ENCODE data around the gene NBPF1.
"Not testable (repeated sequence)": the region's sequence is repeated elsewhere in the genome, so short reads cannot be mapped to it uniquely, and the experiment has no call there.

DNA sequence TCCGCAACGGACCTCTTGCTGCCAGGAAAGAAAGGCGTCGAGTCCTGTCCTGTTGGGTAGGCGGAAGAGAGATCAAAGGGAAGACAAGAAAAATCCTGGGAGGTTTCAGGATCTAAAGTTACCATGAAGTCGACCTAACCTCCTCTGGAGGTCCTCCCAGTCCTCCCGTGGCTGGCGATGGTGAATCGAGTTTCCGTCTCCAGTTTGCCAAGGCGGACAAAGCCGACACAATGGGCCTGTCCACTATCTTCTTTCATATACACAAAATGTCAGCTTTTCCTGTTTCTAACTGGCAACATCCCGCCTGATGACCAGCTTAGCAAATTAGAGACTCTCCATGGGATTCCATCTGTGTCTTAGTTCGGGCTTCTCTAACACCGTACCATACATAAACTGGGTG is 76.6 kb downstream of the NBPF1 start:
- not testable (repeated sequence) for TF ChIP-seq POLR2A (IDR thresholded peaks at IDR 0.05)
- TF ChIP-seq, protein P1, sequence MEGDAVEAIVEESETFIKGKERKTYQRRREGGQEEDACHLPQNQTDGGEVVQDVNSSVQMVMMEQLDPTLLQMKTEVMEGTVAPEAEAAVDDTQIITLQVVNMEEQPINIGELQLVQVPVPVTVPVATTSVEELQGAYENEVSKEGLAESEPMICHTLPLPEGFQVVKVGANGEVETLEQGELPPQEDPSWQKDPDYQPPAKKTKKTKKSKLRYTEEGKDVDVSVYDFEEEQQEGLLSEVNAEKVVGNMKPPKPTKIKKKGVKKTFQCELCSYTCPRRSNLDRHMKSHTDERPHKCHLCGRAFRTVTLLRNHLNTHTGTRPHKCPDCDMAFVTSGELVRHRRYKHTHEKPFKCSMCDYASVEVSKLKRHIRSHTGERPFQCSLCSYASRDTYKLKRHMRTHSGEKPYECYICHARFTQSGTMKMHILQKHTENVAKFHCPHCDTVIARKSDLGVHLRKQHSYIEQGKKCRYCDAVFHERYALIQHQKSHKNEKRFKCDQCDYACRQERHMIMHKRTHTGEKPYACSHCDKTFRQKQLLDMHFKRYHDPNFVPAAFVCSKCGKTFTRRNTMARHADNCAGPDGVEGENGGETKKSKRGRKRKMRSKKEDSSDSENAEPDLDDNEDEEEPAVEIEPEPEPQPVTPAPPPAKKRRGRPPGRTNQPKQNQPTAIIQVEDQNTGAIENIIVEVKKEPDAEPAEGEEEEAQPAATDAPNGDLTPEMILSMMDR (IDR thresholded peaks at IDR 0.05), result not testable (repeated sequence)
